ENCODE data around the gene CSNK1A1.

The CSNK1A1 gene

DNA sequence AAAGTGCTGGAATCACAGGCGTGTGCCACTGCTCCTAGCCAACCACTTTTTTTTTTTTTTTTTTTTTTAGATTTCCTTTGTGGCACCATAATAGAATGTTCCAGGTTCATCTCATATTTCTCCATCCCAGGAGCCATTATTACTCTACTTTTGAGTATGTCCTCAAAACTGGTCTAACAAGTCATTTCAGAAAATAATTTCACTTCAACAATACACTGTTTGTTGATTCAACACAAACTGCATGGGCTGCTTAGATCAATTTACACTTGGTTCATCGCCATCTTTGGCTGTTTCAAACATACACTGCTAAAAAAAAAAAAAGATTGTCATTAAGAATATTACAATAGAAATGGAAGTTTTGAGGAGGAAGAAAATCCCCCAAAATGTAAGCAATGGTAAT lies 57.9 kb downstream of the CSNK1A1 start:
- no peak for TF ChIP-seq GATA3 (IDR thresholded peaks at IDR 0.05; ENCODE audit: low read depth, low read length)
- TF ChIP-seq GATA2 (IDR thresholded peaks at IDR 0.05; ENCODE audit: low read depth, low read length): no peak

DNA sequence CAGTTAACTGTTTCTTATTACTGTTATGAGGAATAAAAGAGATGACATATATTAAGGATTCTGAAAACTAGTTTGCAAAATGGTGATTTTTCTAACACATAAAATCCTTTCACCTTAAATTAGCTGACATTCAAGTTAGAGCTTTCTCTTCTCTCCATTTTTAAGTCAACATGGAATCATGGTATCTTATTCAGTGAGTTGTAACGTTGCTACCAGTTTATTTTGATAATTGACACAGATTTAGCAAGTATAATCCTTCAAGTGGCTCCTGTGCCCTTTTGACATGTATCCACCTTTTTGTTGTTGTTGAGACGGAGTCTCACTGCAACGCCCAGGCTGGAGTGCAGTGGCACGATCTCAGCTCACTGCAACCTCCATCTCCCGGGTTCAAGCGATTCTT lies 58.5 kb downstream of the CSNK1A1 start:
- TF ChIP-seq GATA2 (IDR thresholded peaks at IDR 0.05; ENCODE audit: low read depth, low read length) (no peak), GATA3 (IDR thresholded peaks at IDR 0.05; ENCODE audit: low read depth, low read length) (no peak)

DNA sequence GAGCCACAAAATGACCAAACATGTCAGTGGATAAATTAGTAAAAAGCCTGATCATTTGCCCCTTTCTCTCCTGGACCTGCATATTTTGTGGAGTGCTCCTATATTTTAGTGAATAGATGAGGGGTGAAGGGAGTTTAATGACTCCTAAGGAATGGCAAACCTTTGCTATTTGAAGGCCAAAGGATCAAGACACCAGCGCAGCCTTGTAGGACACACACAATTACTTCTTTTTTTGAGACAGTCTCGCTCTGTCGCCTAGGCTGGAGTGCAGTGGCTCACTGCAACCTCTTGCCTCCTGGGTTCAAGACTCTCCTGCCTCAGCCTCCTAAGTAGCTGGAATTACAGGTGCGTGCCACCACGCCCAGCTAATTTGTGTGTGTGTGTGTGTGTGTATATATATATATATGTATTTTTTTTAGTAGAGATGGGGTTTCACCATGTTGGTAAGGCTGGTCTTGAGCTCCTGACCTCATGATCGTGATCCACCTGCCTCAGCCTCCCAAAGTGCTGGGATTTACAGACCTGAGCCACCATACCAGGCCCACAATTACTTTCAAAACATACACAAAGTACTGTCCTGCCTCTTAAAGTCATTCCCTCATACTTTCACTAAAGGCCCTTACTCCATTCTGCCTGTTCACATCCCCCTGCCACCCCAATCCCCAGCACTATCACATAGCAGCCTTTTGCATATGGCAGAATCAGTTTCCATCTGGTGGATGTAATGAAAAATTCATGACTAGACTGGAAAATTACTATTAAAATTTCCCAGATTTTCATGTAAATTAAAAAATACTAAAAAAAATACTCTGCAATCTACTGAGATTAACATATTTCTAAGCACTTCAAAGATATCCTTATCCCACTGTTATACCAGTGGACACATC lies 60.4 kb downstream of the CSNK1A1 start:
- TF ChIP-seq GATA3 (IDR thresholded peaks at IDR 0.05; ENCODE audit: low read depth, low read length) (no peak), GATA2 (IDR thresholded peaks at IDR 0.05; ENCODE audit: low read depth, low read length) (no peak)

- no peak for TF ChIP-seq GATA3 (IDR thresholded peaks at IDR 0.05; ENCODE audit: low read depth, low read length)
- TF ChIP-seq GATA2 (IDR thresholded peaks at IDR 0.05; ENCODE audit: low read depth, low read length): no peak
Measured at GRCh38 chr5:149489605-149490037, 61.6 kb downstream of the CSNK1A1 start.

GRCh38 chr5:149488645-149489306 lies 62.5 kb downstream of the CSNK1A1 start:
- no peak for TF ChIP-seq GATA2 (IDR thresholded peaks at IDR 0.05; ENCODE audit: low read depth, low read length)
- TF ChIP-seq GATA3 (IDR thresholded peaks at IDR 0.05; ENCODE audit: low read depth, low read length): no peak

DNA sequence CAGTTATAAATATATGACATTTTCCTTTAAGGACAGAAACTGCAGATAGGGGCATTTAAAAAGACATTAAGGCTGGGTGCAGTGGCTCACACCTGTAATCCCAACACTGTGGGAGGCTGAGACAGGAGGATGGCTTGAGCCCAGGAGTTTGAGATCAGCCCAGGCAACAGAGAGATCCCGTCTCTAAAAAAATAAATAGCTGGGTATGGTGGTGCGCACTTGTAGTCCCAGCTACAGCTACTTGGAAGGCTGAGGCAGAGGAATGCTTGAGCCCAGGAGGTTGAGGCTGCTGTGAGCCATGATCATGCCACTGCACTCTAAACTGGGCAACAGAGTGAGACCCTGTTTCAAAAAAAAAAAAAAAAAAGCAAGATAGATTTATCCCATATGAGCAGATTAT lies 63.6 kb downstream of the CSNK1A1 start:
- no peak for TF ChIP-seq GATA3 (IDR thresholded peaks at IDR 0.05; ENCODE audit: low read depth, low read length)
- TF ChIP-seq GATA2 (IDR thresholded peaks at IDR 0.05; ENCODE audit: low read depth, low read length): no peak

DNA sequence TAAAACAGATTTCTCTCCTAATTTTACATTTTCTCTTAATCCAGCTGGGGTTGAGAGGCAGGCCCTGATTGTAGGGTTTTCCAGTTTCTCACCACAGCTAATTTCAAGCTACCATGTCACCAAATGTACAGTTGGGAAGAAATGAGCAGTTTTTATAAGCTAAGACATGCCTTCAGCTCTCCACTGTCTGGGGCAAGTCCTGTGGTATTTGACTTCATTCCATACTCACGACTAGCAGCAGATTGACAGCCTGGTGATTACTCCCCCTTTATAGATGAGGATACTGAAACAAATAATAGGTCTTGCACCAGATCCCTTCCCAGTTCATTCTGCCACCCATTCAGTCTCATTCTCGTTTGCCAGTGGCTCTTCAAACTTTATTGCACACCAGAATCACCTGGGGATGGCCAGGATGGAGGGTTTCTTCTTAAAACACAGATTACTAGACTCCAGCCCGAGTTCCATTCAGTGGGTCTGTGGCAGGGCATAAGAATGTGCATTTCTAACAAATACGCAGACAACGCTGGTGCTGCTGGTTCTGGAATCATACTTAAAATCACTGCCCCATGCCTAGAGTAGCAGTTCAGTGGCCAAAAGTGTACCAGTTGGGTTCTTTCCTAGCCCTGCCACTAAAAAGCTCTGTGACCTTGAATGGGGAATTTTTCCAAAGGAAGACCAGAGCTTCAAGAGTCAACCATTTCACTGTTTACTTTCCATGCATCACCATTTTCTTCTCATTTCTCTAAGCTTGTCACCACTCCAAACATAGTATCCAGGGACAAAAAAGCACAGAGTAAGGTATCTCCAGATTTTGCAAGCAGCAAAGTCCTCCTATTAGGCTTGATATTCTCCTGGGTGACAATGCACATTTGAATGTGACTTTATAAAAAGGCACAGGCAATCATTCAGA lies 64.3 kb downstream of the CSNK1A1 start:
- TF ChIP-seq GATA2 (IDR thresholded peaks at IDR 0.05; ENCODE audit: low read depth, low read length): no peak
- no peak for TF ChIP-seq GATA3 (IDR thresholded peaks at IDR 0.05; ENCODE audit: low read depth, low read length)

GRCh38 chr5:149485655-149486615 lies 65.3 kb downstream of the CSNK1A1 start:
- TF ChIP-seq GATA3 (IDR thresholded peaks at IDR 0.05; ENCODE audit: low read depth, low read length): no peak
- TF ChIP-seq GATA2 (IDR thresholded peaks at IDR 0.05; ENCODE audit: low read depth, low read length): no peak

- no peak for TF ChIP-seq GATA3 (IDR thresholded peaks at IDR 0.05; ENCODE audit: low read depth, low read length)
Measured at GRCh38 chr5:149481485-149481884, 69.8 kb downstream of the CSNK1A1 start.

DNA sequence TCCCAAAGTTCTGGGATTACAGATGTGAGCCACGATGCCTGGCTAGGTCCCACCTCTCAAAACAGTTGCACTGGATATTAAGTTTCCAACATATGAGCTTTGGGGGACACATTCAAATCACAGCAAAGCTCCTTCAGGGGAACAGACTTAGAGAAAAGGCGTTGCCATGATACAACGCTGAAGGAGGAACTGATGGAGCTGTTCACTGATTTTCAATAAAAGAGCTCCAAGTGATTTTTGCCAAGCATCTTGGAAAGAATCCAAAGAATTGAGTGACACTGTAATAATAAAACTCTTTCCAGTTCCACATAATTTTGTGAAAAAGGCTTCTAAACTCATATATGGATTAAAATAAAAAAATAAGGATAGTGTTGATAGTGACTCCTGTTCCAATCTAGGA lies 72.5 kb downstream of the CSNK1A1 start:
- TF ChIP-seq GATA2 (IDR thresholded peaks at IDR 0.05; ENCODE audit: low read depth, low read length) (no peak), GATA3 (IDR thresholded peaks at IDR 0.05; ENCODE audit: low read depth, low read length) (no peak)

GRCh38 chr5:149475777-149476176 lies 75.5 kb downstream of the CSNK1A1 start:
- no peak for TF ChIP-seq GATA3 (IDR thresholded peaks at IDR 0.05; ENCODE audit: low read depth, low read length)

- TF ChIP-seq GATA2 (IDR thresholded peaks at IDR 0.05; ENCODE audit: low read depth, low read length) (no peak), GATA3 (IDR thresholded peaks at IDR 0.05; ENCODE audit: low read depth, low read length) (no peak)
Measured at GRCh38 chr5:149474198-149474597, 77.0 kb downstream of the CSNK1A1 start.

DNA sequence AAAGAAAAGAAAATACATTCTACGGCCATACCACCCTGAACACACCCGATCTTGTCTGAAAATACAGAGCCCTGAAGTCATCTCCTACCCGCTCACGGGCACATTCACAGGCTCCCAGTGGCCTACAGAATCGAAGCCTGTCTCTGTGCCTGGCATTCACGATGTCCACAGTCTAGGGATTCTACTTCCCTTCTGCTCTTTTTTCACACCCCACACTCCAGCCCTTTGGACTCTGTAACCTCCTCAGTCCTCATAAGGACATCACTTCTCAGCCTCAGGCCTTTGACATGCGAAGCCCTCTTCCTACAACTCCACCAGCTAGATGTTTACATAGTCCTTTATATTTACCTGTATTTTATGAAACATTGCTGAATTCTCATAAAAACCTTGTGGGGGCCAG lies 77.8 kb downstream of the CSNK1A1 start:
- TF ChIP-seq GATA3 (IDR thresholded peaks at IDR 0.05; ENCODE audit: low read depth, low read length): no peak
- no peak for TF ChIP-seq GATA2 (IDR thresholded peaks at IDR 0.05; ENCODE audit: low read depth, low read length)

Measured in SH-SY5Y (cell line).